Measurements from ENCODE around the gene PID1.

DNA sequence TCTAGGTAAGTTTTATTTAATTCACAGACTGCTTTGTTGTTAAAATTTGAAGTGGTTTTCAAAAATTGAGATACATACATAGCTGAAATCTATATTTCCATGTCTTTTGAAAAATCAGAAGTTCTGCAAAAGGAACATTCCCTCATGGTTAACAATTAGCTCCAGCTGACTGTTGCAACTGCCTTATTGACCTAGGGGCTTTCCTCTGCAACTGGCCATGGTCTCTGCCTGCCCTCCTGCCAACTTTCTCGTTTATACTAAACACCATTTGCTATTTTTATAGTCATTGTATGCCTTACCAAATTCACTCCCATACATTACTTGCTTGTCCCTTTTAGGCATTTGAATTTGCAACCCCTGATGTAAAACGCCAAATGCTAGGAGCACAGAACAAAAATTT lies 107.2 kb downstream of the PID1 start:
- TF ChIP-seq, protein P1, sequence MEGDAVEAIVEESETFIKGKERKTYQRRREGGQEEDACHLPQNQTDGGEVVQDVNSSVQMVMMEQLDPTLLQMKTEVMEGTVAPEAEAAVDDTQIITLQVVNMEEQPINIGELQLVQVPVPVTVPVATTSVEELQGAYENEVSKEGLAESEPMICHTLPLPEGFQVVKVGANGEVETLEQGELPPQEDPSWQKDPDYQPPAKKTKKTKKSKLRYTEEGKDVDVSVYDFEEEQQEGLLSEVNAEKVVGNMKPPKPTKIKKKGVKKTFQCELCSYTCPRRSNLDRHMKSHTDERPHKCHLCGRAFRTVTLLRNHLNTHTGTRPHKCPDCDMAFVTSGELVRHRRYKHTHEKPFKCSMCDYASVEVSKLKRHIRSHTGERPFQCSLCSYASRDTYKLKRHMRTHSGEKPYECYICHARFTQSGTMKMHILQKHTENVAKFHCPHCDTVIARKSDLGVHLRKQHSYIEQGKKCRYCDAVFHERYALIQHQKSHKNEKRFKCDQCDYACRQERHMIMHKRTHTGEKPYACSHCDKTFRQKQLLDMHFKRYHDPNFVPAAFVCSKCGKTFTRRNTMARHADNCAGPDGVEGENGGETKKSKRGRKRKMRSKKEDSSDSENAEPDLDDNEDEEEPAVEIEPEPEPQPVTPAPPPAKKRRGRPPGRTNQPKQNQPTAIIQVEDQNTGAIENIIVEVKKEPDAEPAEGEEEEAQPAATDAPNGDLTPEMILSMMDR (IDR thresholded peaks at IDR 0.05 in 8 of 11, conservative IDR thresholded peaks at IDR 0.05 in 3 of 11): no peak
- TF ChIP-seq POLR2AphosphoS5 (IDR thresholded peaks at IDR 0.05): no peak
- TF ChIP-seq POLR2A (IDR thresholded peaks at IDR 0.05): no peak
